Esophagus squamous epithelium (tissue), 5 donors: Measurements from ENCODE around the gene NOSIP. TPM values are rescaled to one million over a fixed set of nuclear protein-coding genes. Genes with fewer than 3 reads are reported as not detected.

Experiments used
- DNase-seq: peaks from one replicate; lab custom pipeline; 2025; lab: John Stamatoyannopoulos, UW
- H3K27ac ChIP-seq, 4 donors: fragments of 200-600 bp; sonication (generic); one replicate each; pipeline ENCODE4 v1.5.1; 2016 to 2019; ENCODE audit warnings: mild to moderate bottlenecking in 1 of 4
- H3K27me3 ChIP-seq, 4 donors: fragments of 200-600 bp; sonication (generic); 1 replicate in 3 of 4; 2 replicates in 1 of 4; pipeline versions ENCODE4 v1.5.1 to v1.6.0; 2017 to 2021; ENCODE audit warnings: antibody characterized with exemption in 1 of 4
- H3K36me3 ChIP-seq, 3 donors: fragments of 200-600 bp; sonication (generic); one replicate each; pipeline ENCODE4 v1.5.1; 2016 to 2019
- H3K4me1 ChIP-seq, 3 donors: fragments of 200-600 bp; sonication (generic); one replicate each; pipeline ENCODE4 v1.5.1; 2017 to 2019
- H3K4me3 ChIP-seq, 4 donors: fragments of 200-600 bp; sonication (generic); 1 replicate in 3 of 4; 2 replicates in 1 of 4; pipeline ENCODE4 v1.5.1; 2016 to 2019; ENCODE audit warnings: mild to moderate bottlenecking in 2 of 4, moderate library complexity in 1 of 4
- H3K9me3 ChIP-seq, 3 donors: fragments of 200-600 bp; sonication (generic); one replicate each; pipeline ENCODE4 v1.5.1; 2016 to 2019
- CTCF ChIP-seq, 6 experiments: fragments of 450-650 bp in 4 of 6; fragments of 200-600 bp in 2 of 6; sonication (generic) in 2 of 6; IDR thresholded peaks; one replicate each; pipeline ENCODE4 v1.5.1; 2016 to 2019; ENCODE audit warnings: antibody characterized with exemption in 6 of 6, mild to moderate bottlenecking in 4 of 6, moderate library complexity in 4 of 6
- POLR2A ChIP-seq, 4 donors: fragments of 450-650 bp; IDR thresholded peaks; one replicate each; pipeline ENCODE4 v1.6.1; 2017; ENCODE audit warnings: antibody characterized with exemption in 4 of 4, mild to moderate bottlenecking in 4 of 4, moderate library complexity in 3 of 4
- WGBS, 2 donors: methylation state at CpG; one replicate each; pipeline ENCODE4 v1.1.5; 2018; 5-methylcytosine and 5-hydroxymethylcytosine counted together
- intact Hi-C: fragments of 100-400 bp; cut with DNase I; formaldehyde crosslinking; loops from one replicate; pipeline ENCODE4 v1.15.0; 2022
- total RNA-seq, 4 donors: library from RNA; depleted of rRNA; stranded (reverse); fragments of >200 nt; gene quantifications; one replicate each; pipeline ENCODE4 v1.1.0, GENCODE V29; 2016
- donor health status: DM: yes; HTN: yes; CAD: no.

NOSIP gene
- total RNA-seq, 4 donors from 2014 or later, result 37.8 to 50.7 (median 40.2) TPM

GRCh38 chr19:49616945-49617344 lies 36.6 kb upstream of the NOSIP start:
- peaks cover 0 to 28% (median 11%) of the 10 kb centered on the region in 3 donors for H3K4me1 ChIP-seq
- no peaks in the 10 kb centered on the region for H3K27me3 ChIP-seq
- WGBS, 2 donors, result 90 to 91% methylated on average over 7 of the region's 7 CpGs
- DNase-seq, result no peak
- TF ChIP-seq POLR2A (IDR thresholded peaks at IDR 0.05) (no peak), CTCF (IDR thresholded peaks at IDR 0.05) (no peak)
- no peak overlapping the region for H3K27ac ChIP-seq
- no peak overlapping the region for H3K4me3 ChIP-seq
- H3K9me3 ChIP-seq, result no peaks in the 10 kb centered on the region
- H3K36me3 ChIP-seq, result peaks cover 38 to 94% (median 45%) of the 10 kb centered on the region in 3 donors
- intact Hi-C loops, result no loop called here

GRCh38 chr19:49616532-49616931 lies 36.2 kb upstream of the NOSIP start:
- Histone ChIP-seq H3K9me3 (no peaks in the 10 kb centered on the region), H3K4me1 (peaks cover 0 to 29% (median 11%) of the 10 kb centered on the region in 3 donors), H3K4me3 (no peak overlapping the region), H3K27ac (no peak overlapping the region), H3K27me3 (no peaks in the 10 kb centered on the region), H3K36me3 (peaks cover 34 to 90% (median 43%) of the 10 kb centered on the region in 3 donors)
- WGBS, 2 donors, result 94 to 97% methylated on average over 7 of the region's 7 CpGs
- no peak for DNase-seq
- intact Hi-C loops, result no loop called here
- TF ChIP-seq CTCF (IDR thresholded peaks at IDR 0.05) (no peak), POLR2A (IDR thresholded peaks at IDR 0.05) (no peak)

DNA sequence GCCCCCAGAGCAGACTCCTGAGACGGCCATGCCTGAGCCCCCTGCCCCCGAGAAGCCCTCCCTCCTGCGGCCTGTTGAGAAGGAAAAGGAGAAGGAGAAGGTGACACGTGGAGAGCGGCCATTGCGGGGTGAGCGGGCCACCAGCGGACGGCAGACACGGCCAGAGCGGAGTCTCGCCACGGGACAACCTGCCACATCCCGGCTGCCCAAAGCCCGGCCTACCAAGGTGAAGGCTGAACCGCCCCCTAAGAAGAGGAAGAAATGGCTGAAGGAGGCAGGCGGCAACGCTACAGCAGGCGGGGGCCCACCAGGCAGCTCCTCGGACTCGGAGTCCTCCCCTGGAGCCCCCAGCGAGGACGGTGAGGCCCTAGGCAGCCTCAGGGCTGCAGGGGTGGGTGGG lies 35.5 kb upstream of the NOSIP start:
- H3K4me3 ChIP-seq, result no peak overlapping the region
- peaks cover 30 to 90% (median 39%) of the 10 kb centered on the region in 3 donors for H3K36me3 ChIP-seq
- H3K4me1 ChIP-seq, result peaks cover 0 to 29% (median 11%) of the 10 kb centered on the region in 3 donors
- no peaks in the 10 kb centered on the region for H3K9me3 ChIP-seq
- intact Hi-C loops, result no loop called here
- no peak for DNase-seq
- no peaks in the 10 kb centered on the region for H3K27me3 ChIP-seq
- no peak for TF ChIP-seq POLR2A (IDR thresholded peaks at IDR 0.05)
- H3K27ac ChIP-seq, result no peak overlapping the region
- WGBS, 2 donors, result 92 to 95% methylated on average over 13 to 23 of the region's 23 CpGs

GRCh38 chr19:49614096-49614833 lies 33.9 kb upstream of the NOSIP start:
- no peak overlapping the region for H3K4me3 ChIP-seq
- H3K27ac ChIP-seq, result peak overlapping the region; percentile 21 to 62 (median 39)
- intact Hi-C loops, result no loop called here
- no peaks in the 10 kb centered on the region for H3K9me3 ChIP-seq
- no peaks in the 10 kb centered on the region for H3K27me3 ChIP-seq
- peaks cover 22 to 90% (median 36%) of the 10 kb centered on the region in 3 donors for H3K36me3 ChIP-seq
- DNase-seq, result no peak
- peaks cover 0 to 29% (median 11%) of the 10 kb centered on the region in 3 donors for H3K4me1 ChIP-seq
- WGBS, 2 donors, result 61 to 73% methylated on average over 8 to 14 of the region's 19 CpGs
- TF ChIP-seq CTCF (IDR thresholded peaks at IDR 0.05) (no peak), POLR2A (IDR thresholded peaks at IDR 0.05) (no peak)

DNA sequence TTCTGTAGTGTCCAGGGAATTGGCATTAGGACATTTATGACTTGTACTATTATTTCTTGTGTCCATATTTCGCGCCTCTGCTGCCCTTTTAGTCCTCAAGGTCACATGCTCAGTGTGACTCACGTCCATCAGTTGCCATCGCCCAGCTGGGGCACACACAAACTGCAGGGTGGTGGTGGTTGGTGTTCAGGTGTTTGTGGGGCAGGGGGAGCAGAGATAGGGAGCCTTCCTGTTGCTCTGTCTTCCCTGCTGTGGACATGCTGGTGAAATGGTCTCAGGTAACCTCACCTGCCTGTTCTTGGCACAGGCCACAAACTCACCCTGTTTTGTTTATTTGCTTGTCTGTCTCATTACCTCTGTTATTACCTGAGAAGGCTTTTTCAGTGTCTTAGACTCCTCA lies 33.0 kb upstream of the NOSIP start:
- WGBS, 2 donors, result 63 to 73% methylated on average over 4 of the region's 4 CpGs
- peaks cover 22 to 90% (median 38%) of the 10 kb centered on the region in 3 donors for H3K36me3 ChIP-seq
- DNase-seq, result no peak
- no peaks in the 10 kb centered on the region for H3K27me3 ChIP-seq
- intact Hi-C loops, result no loop called here
- H3K9me3 ChIP-seq, result no peaks in the 10 kb centered on the region
- H3K4me3 ChIP-seq, result no peak overlapping the region
- peaks cover 0 to 29% (median 11%) of the 10 kb centered on the region in 3 donors for H3K4me1 ChIP-seq
- H3K27ac ChIP-seq, result peak overlapping the region; percentile 21 to 62 (median 39)
- TF ChIP-seq POLR2A (IDR thresholded peaks at IDR 0.05) (no peak), CTCF (IDR thresholded peaks at IDR 0.05) (no peak)
